ENCODE measurements around the gene PLEKHN1.

The PLEKHN1 gene

GRCh38 chr1:966704-967300 is 520 bp downstream of the PLEKHN1 start:
- peak overlapping the region; percentile 89 for H3K27ac ChIP-seq

GRCh38 chr1:967466-968343 is 1.4 kb downstream of the PLEKHN1 start:
- TF ChIP-seq CTCF (conservative IDR thresholded peaks at IDR 0.05), result no peak
- peak overlapping the region; percentile 89 for H3K27ac ChIP-seq

More at GRCh38 chr1:966704-967300, 520 bp downstream of the PLEKHN1 start:
- no peak for TF ChIP-seq CTCF (conservative IDR thresholded peaks at IDR 0.05)

GRCh38 chr1:969260-969855 is 3.1 kb downstream of the PLEKHN1 start:
- no peak overlapping the region for H3K27ac ChIP-seq
- TF ChIP-seq CTCF (conservative IDR thresholded peaks at IDR 0.05), result no peak

- no peak for TF ChIP-seq CTCF (conservative IDR thresholded peaks at IDR 0.05)
- no peak overlapping the region for H3K27ac ChIP-seq
These were observed 4.1 kb downstream of the PLEKHN1 start for GRCh38 chr1:970242-970972.

- no peak overlapping the region for H3K27ac ChIP-seq
- no peak for TF ChIP-seq CTCF (conservative IDR thresholded peaks at IDR 0.05)
These were observed 4.9 kb downstream of the PLEKHN1 start for GRCh38 chr1:970973-971730.

GRCh38 chr1:971751-972506 is 5.6 kb downstream of the PLEKHN1 start:
- TF ChIP-seq CTCF (conservative IDR thresholded peaks at IDR 0.05), result no peak
- no peak overlapping the region for H3K27ac ChIP-seq
